H9 (cell line): ENCODE data around the gene PLCXD1. TPM values are rescaled to one million over a fixed set of nuclear protein-coding genes. Genes with fewer than 3 reads are reported as not detected.
A peak's percentile ranks its signal among the peaks of the same experiment; 100 is the strongest.

Source experiments
- DNase-seq: peaks from one replicate; pipeline ENCODE4 v3.0.0-alpha.2; 2017
- H2AFZ ChIP-seq: one replicate; pipeline ENCODE4 v1.6.1; 2013; ENCODE audit warnings: mild to moderate bottlenecking, low read length, control low read depth, moderate library complexity
- H2AK5ac ChIP-seq: 2 replicates; pipeline ENCODE4 v1.6.1; 2013; ENCODE audit warnings: low read length, control low read depth, mixed read lengths; ENCODE audit not compliant: insufficient read length
- H2BK120ac ChIP-seq: one replicate; pipeline ENCODE4 v1.6.1; 2013; ENCODE audit warnings: low read depth, mild to moderate bottlenecking, low read length, control low read depth, inconsistent platforms; ENCODE audit not compliant: poor library complexity, severe bottlenecking
- H2BK12ac ChIP-seq: 2 replicates; pipeline ENCODE4 v1.6.1; 2013; ENCODE audit warnings: low read length, control low read depth, mixed read lengths, low read depth; ENCODE audit not compliant: insufficient read length
- H2BK15ac ChIP-seq: 2 replicates; pipeline ENCODE4 v1.6.1; 2013; ENCODE audit warnings: low read depth, low read length, control low read depth
- H2BK20ac ChIP-seq: one replicate; pipeline ENCODE4 v1.6.1; 2013; ENCODE audit warnings: low read depth, mild to moderate bottlenecking, low read length, control low read depth, inconsistent platforms; ENCODE audit not compliant: poor library complexity, severe bottlenecking
- H2BK5ac ChIP-seq: 2 replicates; pipeline ENCODE4 v1.6.1; 2013; ENCODE audit warnings: low read length, control low read depth, mixed read lengths; ENCODE audit not compliant: insufficient read length
- H3K14ac ChIP-seq: 2 replicates; pipeline ENCODE4 v1.6.1; 2013; ENCODE audit warnings: low read length, control low read depth; ENCODE audit not compliant: insufficient read depth
- H3K18ac ChIP-seq: 2 replicates; pipeline ENCODE4 v1.6.1; 2013; ENCODE audit warnings: low read depth, mild to moderate bottlenecking, mixed read lengths, low read length, control low read depth; ENCODE audit not compliant: insufficient read length
- H3K23ac ChIP-seq: 2 replicates; pipeline ENCODE4 v1.6.1; 2013; ENCODE audit warnings: low read length, control low read depth, mixed read lengths, low read depth; ENCODE audit not compliant: insufficient read length
- H3K23me2 ChIP-seq: 2 replicates; pipeline ENCODE4 v1.6.1; 2013; ENCODE audit warnings: low read depth, mild to moderate bottlenecking, mixed read lengths, low read length, control low read depth; ENCODE audit not compliant: insufficient read length, poor library complexity, severe bottlenecking
- H3K27ac ChIP-seq: 2 replicates; pipeline ENCODE4 v1.5.1; 2013; ENCODE audit warnings: low read length, control low read depth, mixed read lengths, low read depth; ENCODE audit not compliant: insufficient read length
- H3K27me3 ChIP-seq: 2 replicates; pipeline ENCODE4 v1.6.1; 2013; ENCODE audit warnings: low read length, control low read depth, inconsistent platforms; ENCODE audit not compliant: insufficient read depth
- H3K4ac ChIP-seq: 2 replicates; pipeline ENCODE4 v1.6.1; 2013; ENCODE audit warnings: low read depth, mild to moderate bottlenecking, control low read depth, inconsistent platforms, low read length, moderate library complexity
- H3K4me1 ChIP-seq: 2 replicates; pipeline ENCODE4 v1.6.1; 2013; ENCODE audit warnings: low read length, control low read depth, inconsistent platforms; ENCODE audit not compliant: insufficient read depth
- H3K4me2 ChIP-seq: 2 replicates; pipeline ENCODE4 v1.6.1; 2013; ENCODE audit warnings: low read length, control low read depth, mixed read lengths; ENCODE audit not compliant: insufficient read length, insufficient read depth
- H3K56ac ChIP-seq: 2 replicates; pipeline ENCODE4 v1.6.1; 2013; ENCODE audit warnings: low read depth, mild to moderate bottlenecking, mixed read lengths, low read length, control low read depth; ENCODE audit not compliant: insufficient read length
- H3K79me1 ChIP-seq: 2 replicates; pipeline ENCODE4 v1.6.1; 2013; ENCODE audit warnings: low read depth, mild to moderate bottlenecking, moderate library complexity, low read length, control low read depth, inconsistent platforms; ENCODE audit not compliant: insufficient read depth, poor library complexity, severe bottlenecking
- H3K79me2 ChIP-seq: 2 replicates; pipeline ENCODE4 v1.6.1; 2013; ENCODE audit warnings: low read length, control low read depth, inconsistent platforms; ENCODE audit not compliant: insufficient read depth
- H3K9ac ChIP-seq: 2 replicates; pipeline ENCODE4 v1.6.1; 2013; ENCODE audit warnings: low read length, control low read depth, mixed read lengths; ENCODE audit not compliant: insufficient read length; ENCODE audit errors: extremely low read depth
- H3K9me3 ChIP-seq: one replicate; pipeline ENCODE4 v1.6.1; 2013; ENCODE audit warnings: low read depth, low read length, inconsistent platforms; ENCODE audit not compliant: control insufficient read depth
- H3T11ph ChIP-seq: one replicate; pipeline ENCODE4 v1.6.1; 2013; ENCODE audit warnings: mild to moderate bottlenecking, low read length, control low read depth, inconsistent platforms
- H4K20me1 ChIP-seq: one replicate; pipeline ENCODE4 v1.6.1; 2013; ENCODE audit not compliant: control insufficient read depth, insufficient read length, insufficient read depth
- H4K5ac ChIP-seq: 2 replicates; pipeline ENCODE4 v1.6.1; 2013; ENCODE audit warnings: low read depth, mild to moderate bottlenecking, mixed read lengths, low read length, control low read depth; ENCODE audit not compliant: insufficient read length
- H4K8ac ChIP-seq: replicated peaks from 2 replicates; pipeline ENCODE4 v1.6.1; 2013; ENCODE audit warnings: low read length, control low read depth, mixed read lengths, low read depth; ENCODE audit not compliant: insufficient read length
- H4K91ac ChIP-seq: 2 replicates; pipeline ENCODE4 v1.6.1; 2013; ENCODE audit warnings: low read depth, mild to moderate bottlenecking, moderate library complexity, mixed read lengths, low read length, control low read depth; ENCODE audit not compliant: insufficient read length
- H3K27ac Mint-ChIP-seq, 3 experiments: 2 replicates in 2 of 3; 3 replicates in 1 of 3; pipeline ENCODE4 v1.8.0; 2020 to 2021; ENCODE audit warnings: mixed read lengths in 3 of 3, mild to moderate bottlenecking in 1 of 3, moderate library complexity in 1 of 3
- H3K27me3 Mint-ChIP-seq: 2 replicates; pipeline ENCODE4 v1.8.0; 2021; ENCODE audit warnings: low read depth, mild to moderate bottlenecking, moderate library complexity, mixed read lengths
- H3K36me3 Mint-ChIP-seq, 3 experiments: 2 replicates in 2 of 3; 3 replicates in 1 of 3; pipeline ENCODE4 v1.8.0; 2020 to 2021; ENCODE audit warnings: low read depth in 3 of 3, mixed read lengths in 3 of 3; ENCODE audit not compliant: insufficient read depth in 1 of 3
- H3K4me1 Mint-ChIP-seq, 2 experiments: 2 replicates each; pipeline ENCODE4 v1.8.0; 2020; ENCODE audit warnings: mixed read lengths in 2 of 2
- H3K4me3 Mint-ChIP-seq, 2 experiments: 2 replicates in 1 of 2; 3 replicates in 1 of 2; pipeline ENCODE4 v1.8.0; 2020 to 2021; ENCODE audit warnings: mild to moderate bottlenecking in 2 of 2, mixed read lengths in 2 of 2, moderate library complexity in 1 of 2
- H3K9me3 Mint-ChIP-seq, 2 experiments: 2 replicates in 1 of 2; 3 replicates in 1 of 2; pipeline ENCODE4 v1.8.0; 2020; ENCODE audit warnings: mild to moderate bottlenecking in 2 of 2, mixed read lengths in 2 of 2, moderate library complexity in 1 of 2
- WGBS: extraction: QIAGEN DNeasy Blood & Tissue Kit; methylation state at CpG from one replicate; pipeline ENCODE4 v1.1.7; 2013; ENCODE audit warnings: missing lambda C conversion rate, low lambda C conversion rate, mixed read lengths; ENCODE audit not compliant: insufficient read length; ENCODE audit errors: extremely low coverage; 5-methylcytosine and 5-hydroxymethylcytosine counted together
- total RNA-seq: library from RNA; stranded (reverse); gene quantifications from 2 replicates; pipeline ENCODE4 v1.2.1, GENCODE V29; 2021
- TF ChIP-seq, protein P1 (sequence below): fragments of 200-600 bp; sonication (generic); conservative IDR thresholded peaks from 3 replicates; pipeline ENCODE4 v1.8.0; 2021; ENCODE audit warnings: antibody characterized with exemption, mild to moderate bottlenecking

PLCXD1 gene
- total RNA-seq, 1 experiment from 2014 or later: 96.5 TPM

DNA sequence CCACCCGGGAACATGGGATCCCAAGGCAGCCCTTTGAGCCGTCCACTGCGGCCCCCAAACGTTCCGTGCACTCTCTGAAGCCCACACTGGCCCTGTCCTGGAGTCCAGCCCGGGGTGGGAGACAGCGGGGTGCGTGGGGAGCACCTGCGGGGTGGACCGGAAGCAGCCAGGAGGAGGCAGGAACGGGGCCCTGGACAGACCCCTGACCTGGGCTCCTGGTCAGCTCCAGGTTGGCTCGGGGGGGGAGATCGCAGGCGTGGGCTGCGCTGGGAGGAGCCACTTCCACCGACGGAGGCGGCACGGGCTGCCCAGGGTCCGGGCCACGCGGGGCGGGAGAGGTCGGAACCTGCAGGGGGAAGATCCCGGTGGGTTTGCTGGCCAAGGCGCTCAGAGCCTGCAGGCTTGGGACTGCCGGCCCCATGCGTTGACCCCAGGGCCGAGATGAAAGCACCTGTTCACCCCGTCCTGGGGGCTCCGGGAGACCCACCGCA lies 5.7 kb upstream of the PLCXD1 start:
- Mint-ChIP-seq H3K27me3 (no peaks in the 10 kb centered on the region), H3K36me3 (peaks cover 9 to 17% (median 15%) of the 10 kb centered on the region in 3 experiments), H3K4me3 (peak overlapping the region; percentile 74 to 85), H3K4me1 (peaks cover 19 to 24% of the 10 kb centered on the region in 2 experiments), H3K27ac (peak overlapping the region in 2 of 3 experiments; percentile 81 to 94; a peak in 2 of 7 replicates), H3K9me3 (no peaks in the 10 kb centered on the region)
- H2BK20ac ChIP-seq: no peak overlapping the region
- peaks cover 4% of the 10 kb centered on the region; the same call in 1 of the 2 replicates for H3K4me1 ChIP-seq
- H3K4me2 ChIP-seq: peak overlapping the region; percentile 50
- H3K18ac ChIP-seq: no peak overlapping the region
- H2AK5ac ChIP-seq: no peak overlapping the region
- no peak overlapping the region for H4K91ac ChIP-seq
- no peak overlapping the region for H3K56ac ChIP-seq
- no peaks in the 10 kb centered on the region for H3K27me3 ChIP-seq
- no peak for DNase-seq
- H2BK15ac ChIP-seq: no peak overlapping the region
- peaks cover 21% of the 10 kb centered on the region for H3K23me2 ChIP-seq
- no peaks in the 10 kb centered on the region for H3K9me3 ChIP-seq
- H2BK5ac ChIP-seq: no peak overlapping the region
- no peak overlapping the region for H4K5ac ChIP-seq
- H3K23ac ChIP-seq: no peak overlapping the region
- no peaks in the 10 kb centered on the region for H3K79me1 ChIP-seq
- no peak overlapping the region for H4K8ac ChIP-seq
- H4K20me1 ChIP-seq: no peaks in the 10 kb centered on the region
- H3T11ph ChIP-seq: no peak overlapping the region
- H2BK12ac ChIP-seq: no peak overlapping the region
- no CpG with 5 or more reads among the region's 32 CpGs for WGBS
- no peak overlapping the region for H2BK120ac ChIP-seq
- TF ChIP-seq, protein P1, sequence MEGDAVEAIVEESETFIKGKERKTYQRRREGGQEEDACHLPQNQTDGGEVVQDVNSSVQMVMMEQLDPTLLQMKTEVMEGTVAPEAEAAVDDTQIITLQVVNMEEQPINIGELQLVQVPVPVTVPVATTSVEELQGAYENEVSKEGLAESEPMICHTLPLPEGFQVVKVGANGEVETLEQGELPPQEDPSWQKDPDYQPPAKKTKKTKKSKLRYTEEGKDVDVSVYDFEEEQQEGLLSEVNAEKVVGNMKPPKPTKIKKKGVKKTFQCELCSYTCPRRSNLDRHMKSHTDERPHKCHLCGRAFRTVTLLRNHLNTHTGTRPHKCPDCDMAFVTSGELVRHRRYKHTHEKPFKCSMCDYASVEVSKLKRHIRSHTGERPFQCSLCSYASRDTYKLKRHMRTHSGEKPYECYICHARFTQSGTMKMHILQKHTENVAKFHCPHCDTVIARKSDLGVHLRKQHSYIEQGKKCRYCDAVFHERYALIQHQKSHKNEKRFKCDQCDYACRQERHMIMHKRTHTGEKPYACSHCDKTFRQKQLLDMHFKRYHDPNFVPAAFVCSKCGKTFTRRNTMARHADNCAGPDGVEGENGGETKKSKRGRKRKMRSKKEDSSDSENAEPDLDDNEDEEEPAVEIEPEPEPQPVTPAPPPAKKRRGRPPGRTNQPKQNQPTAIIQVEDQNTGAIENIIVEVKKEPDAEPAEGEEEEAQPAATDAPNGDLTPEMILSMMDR: no peak
- H2AFZ ChIP-seq: no peak overlapping the region
- H3K9ac ChIP-seq: no peak overlapping the region
- peaks cover 2% of the 10 kb centered on the region; the same call in 1 of the 2 replicates for H3K79me2 ChIP-seq
- H3K27ac ChIP-seq: no peak overlapping the region
- no peak overlapping the region for H3K4ac ChIP-seq
- H3K14ac ChIP-seq: no peak overlapping the region
